H1 (cell line): ENCODE measurements around the gene ZNF366.

Source experiments
- E2F6 ChIP-seq: IDR thresholded peaks from 2 replicates; pipeline ENCODE4 v1.6.1; 2012; ENCODE audit warnings: inconsistent platforms
- EZH2 ChIP-seq: fragments of 200-600 bp; sonication (generic); IDR thresholded peaks from 2 replicates; pipeline ENCODE4 v1.7.1; 2012; ENCODE audit warnings: low read depth, mild to moderate bottlenecking, moderate library complexity, low read length, inconsistent platforms; ENCODE audit not compliant: severe bottlenecking
- MAFK ChIP-seq: IDR thresholded peaks from 2 replicates; pipeline ENCODE4 v1.6.1; 2012; ENCODE audit warnings: low read depth, mild to moderate bottlenecking, improper control_type of control experiment, low read length
- NRF1 ChIP-seq: IDR thresholded peaks from 2 replicates; pipeline ENCODE4 v1.6.1; 2011; ENCODE audit warnings: mild to moderate bottlenecking, low read depth, low read length, improper control_type of control experiment
- RAD21 ChIP-seq, 2 experiments: IDR thresholded peaks in 1 of 2; conservative IDR thresholded peaks in 1 of 2; 2 replicates each; pipeline ENCODE4 v1.6.1; 2011; ENCODE audit warnings: low read depth in 2 of 2, low read length in 2 of 2, improper control_type of control experiment in 1 of 2, inconsistent platforms in 1 of 2, mild to moderate bottlenecking in 1 of 2, moderate library complexity in 1 of 2
- USF2 ChIP-seq: IDR thresholded peaks from 2 replicates; pipeline ENCODE4 v1.6.1; 2011; ENCODE audit warnings: low read length, improper control_type of control experiment

DNA sequence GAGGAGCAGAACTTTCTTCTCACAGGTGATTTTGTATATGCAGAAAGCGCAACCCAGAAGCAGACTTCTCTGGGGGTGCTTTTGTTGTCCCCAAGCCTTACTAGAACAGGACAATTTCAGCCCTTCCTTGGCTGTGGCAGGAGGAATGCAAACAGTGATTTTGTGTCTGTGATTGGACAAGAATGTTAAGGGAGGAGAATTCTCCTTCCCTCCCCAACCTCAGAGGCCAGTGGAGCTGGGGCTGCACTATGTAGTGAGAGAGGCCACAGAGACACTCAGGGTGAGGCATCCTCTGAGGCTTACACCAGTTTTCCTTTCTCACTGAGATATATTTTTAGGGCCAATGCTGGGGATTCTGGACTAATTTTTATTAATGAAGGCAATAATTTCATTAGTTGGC is 58.8 kb downstream of the ZNF366 start:
- no peak for TF ChIP-seq USF2
- TF ChIP-seq E2F6: no peak
- TF ChIP-seq EZH2: no peak
- no peak for TF ChIP-seq NRF1
- no peak for TF ChIP-seq MAFK
- no peak for TF ChIP-seq RAD21 (IDR thresholded peaks at IDR 0.05 in 1 of 2, conservative IDR thresholded peaks at IDR 0.05 in 1 of 2; ENCODE audit: low read depth in 2 of 2, low read length in 2 of 2)
